Myocyte (in vitro differentiated cells): ENCODE measurements around the gene MAMDC2. TPM values are rescaled to one million over a fixed set of nuclear protein-coding genes. Genes with fewer than 3 reads are reported as not detected.

ENCODE experiments used
- DNase-seq: peaks from one replicate; pipeline ENCODE4 v3.0.0-alpha.2; 2012; ENCODE audit warnings: low read depth
- total RNA-seq: library from RNA; depleted of rRNA; stranded (reverse); fragments of >200 nt; gene quantifications from 2 replicates; pipeline ENCODE4 v1.2.3, GENCODE V29; 2014

Gene MAMDC2
- total RNA-seq, 1 donor from 2014 or later, result 163 TPM

GRCh38 chr9:70060883-70061507, 17.3 kb downstream of the MAMDC2 start:
- DNase-seq, result no peak

- DNase-seq, result peak; percentile 82
These were observed 18.1 kb downstream of the MAMDC2 start for GRCh38 chr9:70061776-70062175.

- DNase-seq, result no peak
These were observed 20.8 kb downstream of the MAMDC2 start for GRCh38 chr9:70064496-70064895.

GRCh38 chr9:70065572-70065971, 21.9 kb downstream of the MAMDC2 start:
- DNase-seq, result no peak

GRCh38 chr9:70066418-70066817, 22.8 kb downstream of the MAMDC2 start:
- no peak for DNase-seq

GRCh38 chr9:70066874-70067273, 23.2 kb downstream of the MAMDC2 start:
- DNase-seq, result no peak

GRCh38 chr9:70069704-70070103, 26.1 kb downstream of the MAMDC2 start:
- no peak for DNase-seq

- DNase-seq, result no peak
These were observed 29.5 kb downstream of the MAMDC2 start for GRCh38 chr9:70073193-70073592.

- DNase-seq, result no peak
These were observed 30.1 kb downstream of the MAMDC2 start for GRCh38 chr9:70073756-70074155.

- DNase-seq, result no peak
These were observed 33.0 kb downstream of the MAMDC2 start for GRCh38 chr9:70076678-70077077.

GRCh38 chr9:70079417-70080037, 35.9 kb downstream of the MAMDC2 start:
- DNase-seq, result no peak

- peak; percentile 92 for DNase-seq
These were observed 37.0 kb downstream of the MAMDC2 start for GRCh38 chr9:70080481-70081119.

- peak; percentile 92 for DNase-seq
These were observed 37.5 kb downstream of the MAMDC2 start for GRCh38 chr9:70081120-70081495.

GRCh38 chr9:70083429-70083828, 39.8 kb downstream of the MAMDC2 start:
- DNase-seq, result no peak

- peak; percentile 69 for DNase-seq
These were observed 41.6 kb downstream of the MAMDC2 start for GRCh38 chr9:70085241-70085640.

GRCh38 chr9:70091103-70091502, 47.5 kb downstream of the MAMDC2 start:
- DNase-seq, result peak; percentile 84

- DNase-seq, result no peak
These were observed 47.9 kb downstream of the MAMDC2 start for GRCh38 chr9:70091572-70091971.

GRCh38 chr9:70092190-70092589, 48.5 kb downstream of the MAMDC2 start:
- DNase-seq, result no peak

GRCh38 chr9:70093095-70093494, 49.4 kb downstream of the MAMDC2 start:
- DNase-seq, result no peak

GRCh38 chr9:70093944-70094343, 50.3 kb downstream of the MAMDC2 start:
- peak; percentile 95 for DNase-seq

- no peak for DNase-seq
These were observed 51.1 kb downstream of the MAMDC2 start for GRCh38 chr9:70094747-70095146.

GRCh38 chr9:70097187-70097586, 53.5 kb downstream of the MAMDC2 start:
- no peak for DNase-seq

GRCh38 chr9:70100362-70100761, 56.7 kb downstream of the MAMDC2 start:
- DNase-seq, result no peak
